ENCODE data around the gene CAPS2.

DNA sequence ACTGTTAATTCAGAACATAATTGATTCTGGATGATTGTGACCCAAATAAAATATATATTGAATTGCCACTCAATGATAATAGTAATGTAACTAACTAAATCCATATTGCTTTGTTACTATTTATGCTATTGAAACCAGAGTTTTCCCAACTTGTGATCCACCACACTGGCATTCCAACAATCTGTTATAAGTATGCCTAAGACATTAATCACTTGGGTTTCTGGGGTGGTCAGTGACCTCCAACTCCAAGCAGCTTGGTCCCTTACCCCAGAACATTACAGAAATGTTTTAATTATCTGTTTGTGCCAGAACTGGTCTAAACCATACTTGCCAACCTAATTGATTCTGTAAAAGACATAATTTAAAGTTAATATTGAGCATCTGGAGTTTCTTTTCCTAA, 14.6 kb downstream of the CAPS2 start:
- TF ChIP-seq, protein P1, sequence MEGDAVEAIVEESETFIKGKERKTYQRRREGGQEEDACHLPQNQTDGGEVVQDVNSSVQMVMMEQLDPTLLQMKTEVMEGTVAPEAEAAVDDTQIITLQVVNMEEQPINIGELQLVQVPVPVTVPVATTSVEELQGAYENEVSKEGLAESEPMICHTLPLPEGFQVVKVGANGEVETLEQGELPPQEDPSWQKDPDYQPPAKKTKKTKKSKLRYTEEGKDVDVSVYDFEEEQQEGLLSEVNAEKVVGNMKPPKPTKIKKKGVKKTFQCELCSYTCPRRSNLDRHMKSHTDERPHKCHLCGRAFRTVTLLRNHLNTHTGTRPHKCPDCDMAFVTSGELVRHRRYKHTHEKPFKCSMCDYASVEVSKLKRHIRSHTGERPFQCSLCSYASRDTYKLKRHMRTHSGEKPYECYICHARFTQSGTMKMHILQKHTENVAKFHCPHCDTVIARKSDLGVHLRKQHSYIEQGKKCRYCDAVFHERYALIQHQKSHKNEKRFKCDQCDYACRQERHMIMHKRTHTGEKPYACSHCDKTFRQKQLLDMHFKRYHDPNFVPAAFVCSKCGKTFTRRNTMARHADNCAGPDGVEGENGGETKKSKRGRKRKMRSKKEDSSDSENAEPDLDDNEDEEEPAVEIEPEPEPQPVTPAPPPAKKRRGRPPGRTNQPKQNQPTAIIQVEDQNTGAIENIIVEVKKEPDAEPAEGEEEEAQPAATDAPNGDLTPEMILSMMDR (conservative IDR thresholded peaks at IDR 0.05; ENCODE audit: low read length), result no peak
- no peak for TF ChIP-seq EZH2phosphoT487 (IDR thresholded peaks at IDR 0.05; ENCODE audit: borderline replicate concordance, low read depth, low read length)

Data from OCI-LY7 (cell line).